Heart right ventricle (tissue), 16 donors: ENCODE results near the gene SCYGR1. TPM values are rescaled to one million over a fixed set of nuclear protein-coding genes. Genes with fewer than 3 reads are reported as not detected.
A peak's percentile ranks its signal among the peaks of the same experiment; 100 is the strongest.

ENCODE experiments used
- ATAC-seq, 8 donors: fragments of 200-7000 bp; cut with Tn5 transposase; one replicate each; pipeline ENCODE4 v1.9.1; 2020; ENCODE audit warnings: mild to moderate bottlenecking in 8 of 8, moderate library complexity in 8 of 8, moderate number of reproducible peaks in 1 of 8
- DNase-seq, 2 donors: peaks; one replicate each; pipeline ENCODE4 v3.0.0-alpha.2; 2020
- H3K27ac ChIP-seq, 10 donors: fragments of 200-600 bp; sonication (generic) in 2 of 10; one replicate each; pipeline versions ENCODE4 v1.5.0 to v1.8.0; 2020 to 2022; ENCODE audit warnings: mild to moderate bottlenecking in 3 of 10
- H3K27me3 ChIP-seq, 7 donors: fragments of 200-600 bp; one replicate each; pipeline ENCODE4 v1.8.0; 2021 to 2022; ENCODE audit warnings: mild to moderate bottlenecking in 2 of 7
- H3K36me3 ChIP-seq, 9 donors: fragments of 200-600 bp; sonication (generic) in 1 of 9; one replicate each; pipeline versions ENCODE4 v1.5.0 to v1.8.0; 2020 to 2022; ENCODE audit warnings: mild to moderate bottlenecking in 2 of 9
- H3K4me1 ChIP-seq, 9 donors: fragments of 200-600 bp; sonication (generic) in 1 of 9; one replicate each; pipeline versions ENCODE4 v1.5.0 to v1.8.0; 2020 to 2022; ENCODE audit warnings: mild to moderate bottlenecking in 4 of 9
- H3K4me3 ChIP-seq, 10 donors: fragments of 200-600 bp; sonication (generic) in 2 of 10; one replicate each; pipeline versions ENCODE4 v1.5.0 to v1.8.0; 2020 to 2022; ENCODE audit warnings: mild to moderate bottlenecking in 7 of 10, moderate library complexity in 2 of 10
- H3K9me3 ChIP-seq, 11 donors: fragments of 200-600 bp in 10 of 11; sonication (generic) in 2 of 11; one replicate each; pipeline versions ENCODE4 v1.5.0 to v1.8.0; 2013 to 2022; ENCODE audit warnings: mild to moderate bottlenecking in 2 of 11, control low read depth in 1 of 11, moderate library complexity in 1 of 11
- WGBS, 2 donors: extraction: QIAGEN DNeasy Blood & Tissue Kit; methylation state at CpG; one replicate each; pipeline ENCODE4 v1.1.7; 2013; ENCODE audit warnings: inconsistent platforms in 1 of 2; 5-methylcytosine and 5-hydroxymethylcytosine counted together
- intact Hi-C, 10 donors: fragments of 100-400 bp; cut with DNase I; formaldehyde crosslinking; loops; one replicate each; pipeline versions ENCODE4 v1.11.1 to v1.14.2; 2022
- polyA plus RNA-seq, 2 donors: library from polyadenylated mRNA; stranded (reverse); fragments of 200-250 nt; gene quantifications; one replicate each; pipeline ENCODE4 v1.2.3, GENCODE V29; 2013
- total RNA-seq, 10 donors: library from RNA; stranded (reverse); fragmentation: NEBNext Ultra II Directional in 3 of 10; extraction: Animal tissue kit (Norgen Biotek cat#: 25700) in 3 of 10; gene quantifications; one replicate each; pipeline versions ENCODE4 v1.2.1 to v1.2.4, GENCODE V29; 2021 to 2023
- TF ChIP-seq, protein P1 (sequence below), 9 donors: fragments of 200-600 bp; sonication (generic) in 2 of 9; IDR thresholded peaks; one replicate each; pipeline versions ENCODE4 v1.5.0 to v1.8.0; 2021 to 2022; ENCODE audit warnings: antibody characterized with exemption in 9 of 9, mild to moderate bottlenecking in 5 of 9, moderate library complexity in 1 of 9
- donor health status: Arrhythmogenic right ventricular cardiomyopathy.
- donor health status: ischemic (EF 13 %, LVEDD 7.1; RV severe dilation, severe dysfunction).
- donor health status: healthy with polysubstance abuse.
- donor health status: DM: no; HTN: yes; CAD: no.
- donor health status: DM: no; HTN: no; CAD: no.
- donor health status: ischemic (EF 25% LVEDD 6.9; RV normal size, moderate dysfunction).
- donor health status: ischemic (EF 25% LVEDD 5.7; RV mildly dilated, moderate dysfunction).
- donor health status: healthy.
- donor health status: DM: yes; HTN: yes; CAD: no.
- donor health status: Ischemic cardiomyopathy.
- donor health status: ischemic (EF 35%, LVEDD 5.7; RV mildly dilated, moderate dysfunction).
- donor health status: nonischemic (EF 11% LVEDD 7.7; RV severe dilation, severe dysfunction).
- donor health status: DM: yes; HTN: yes; CAD: no.
- donor health status: PGD.
- donor health status: ischemic (EF 29% LVEDD 5.4; RV normal size, mild dysfunction).
- donor health status: nonischemic (EF 23%, LVEDD 6.1; RV moderate dilation, normal function).

Gene SCYGR1
- total and polyA plus RNA-seq, 12 donors = not detected

GRCh38 chr2:227411990-227412350, 24.2 kb upstream of the SCYGR1 start:
- intact Hi-C loops = loop anchor here in 1 of 10 donors (5.0 kb wide), 1 partner anchor 60 kb away; the partner anchor contains the start of gene AGFG1
- H3K9me3 ChIP-seq = no peaks in the 10 kb centered on the region
- DNase-seq (no peak), ATAC-seq (no peak)
- no peaks in the 10 kb centered on the region for H3K27me3 ChIP-seq
- WGBS, 2 donors = 74 to 79% methylated on average over 3 of the region's 3 CpGs
- H3K4me3 ChIP-seq = no peak overlapping the region
- no peaks in the 10 kb centered on the region for H3K36me3 ChIP-seq
- peaks cover 0 to 73% (median 2%) of the 10 kb centered on the region in 9 donors for H3K4me1 ChIP-seq
- TF ChIP-seq, protein P1, sequence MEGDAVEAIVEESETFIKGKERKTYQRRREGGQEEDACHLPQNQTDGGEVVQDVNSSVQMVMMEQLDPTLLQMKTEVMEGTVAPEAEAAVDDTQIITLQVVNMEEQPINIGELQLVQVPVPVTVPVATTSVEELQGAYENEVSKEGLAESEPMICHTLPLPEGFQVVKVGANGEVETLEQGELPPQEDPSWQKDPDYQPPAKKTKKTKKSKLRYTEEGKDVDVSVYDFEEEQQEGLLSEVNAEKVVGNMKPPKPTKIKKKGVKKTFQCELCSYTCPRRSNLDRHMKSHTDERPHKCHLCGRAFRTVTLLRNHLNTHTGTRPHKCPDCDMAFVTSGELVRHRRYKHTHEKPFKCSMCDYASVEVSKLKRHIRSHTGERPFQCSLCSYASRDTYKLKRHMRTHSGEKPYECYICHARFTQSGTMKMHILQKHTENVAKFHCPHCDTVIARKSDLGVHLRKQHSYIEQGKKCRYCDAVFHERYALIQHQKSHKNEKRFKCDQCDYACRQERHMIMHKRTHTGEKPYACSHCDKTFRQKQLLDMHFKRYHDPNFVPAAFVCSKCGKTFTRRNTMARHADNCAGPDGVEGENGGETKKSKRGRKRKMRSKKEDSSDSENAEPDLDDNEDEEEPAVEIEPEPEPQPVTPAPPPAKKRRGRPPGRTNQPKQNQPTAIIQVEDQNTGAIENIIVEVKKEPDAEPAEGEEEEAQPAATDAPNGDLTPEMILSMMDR (IDR thresholded peaks at IDR 0.05) = no peak
- no peak overlapping the region for H3K27ac ChIP-seq

DNA sequence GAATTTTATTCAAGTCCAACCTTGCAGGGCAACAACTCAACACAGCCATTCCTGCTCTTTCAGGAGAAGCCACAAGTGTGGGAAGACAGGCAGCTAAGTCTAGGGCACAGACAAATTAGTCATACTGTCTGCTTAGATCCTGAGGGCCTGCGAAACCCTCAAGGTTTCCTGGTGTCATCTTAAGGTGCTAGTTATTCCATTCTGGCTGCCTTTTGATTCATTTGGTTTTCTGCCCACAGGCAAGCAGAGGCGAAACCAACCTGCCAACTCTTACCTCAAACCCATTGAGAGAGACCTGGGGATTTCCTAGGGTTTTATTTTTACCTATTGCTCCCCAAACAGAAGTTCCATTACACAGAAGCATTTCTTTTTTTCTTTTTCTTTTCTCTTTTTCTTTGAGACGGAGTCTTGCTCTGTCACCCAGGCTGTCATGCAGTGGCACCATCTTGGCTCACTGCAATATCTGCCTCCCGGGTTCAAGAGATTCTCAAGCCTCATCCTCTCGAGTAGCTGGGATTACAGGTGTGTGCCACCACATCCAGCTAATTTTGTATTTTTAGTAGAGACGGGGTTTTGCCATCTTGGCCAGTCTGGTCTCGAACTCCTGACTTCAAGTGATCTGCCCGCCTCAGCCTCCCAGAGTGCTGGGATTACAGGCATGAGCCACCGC, 23.7 kb upstream of the SCYGR1 start:
- DNase-seq (no peak), ATAC-seq (no peak)
- Histone ChIP-seq H3K36me3 (no peaks in the 10 kb centered on the region), H3K4me3 (no peak overlapping the region), H3K9me3 (no peaks in the 10 kb centered on the region), H3K4me1 (peaks cover 3 to 73% (median 7%) of the 10 kb centered on the region in 9 donors), H3K27me3 (no peaks in the 10 kb centered on the region), H3K27ac (peak overlapping the region in 1 of 10 donors; percentile 42)
- WGBS, 2 donors = 93 to 97% methylated on average over 9 of the region's 9 CpGs
- intact Hi-C loops = loop anchor here in 1 of 10 donors (5.0 kb wide), 1 partner anchor 61 kb away; the partner anchor contains the start of gene AGFG1
- TF ChIP-seq, protein P1 (IDR thresholded peaks at IDR 0.05) = no peak

- no peak overlapping the region for H3K27ac ChIP-seq
- H3K27me3 ChIP-seq = no peaks in the 10 kb centered on the region
- intact Hi-C loops = loop anchor here in 1 of 10 donors (5.0 kb wide), 1 partner anchor 62 kb away; the partner anchor contains the start of gene AGFG1
- no peak overlapping the region for H3K4me3 ChIP-seq
- no peaks in the 10 kb centered on the region for H3K36me3 ChIP-seq
- 83 to 84% methylated on average over 3 of the region's 3 CpGs for WGBS, 2 donors
- DNase-seq = no peak
- H3K4me1 ChIP-seq = peaks cover 4 to 76% (median 14%) of the 10 kb centered on the region in 9 donors
- no peaks in the 10 kb centered on the region for H3K9me3 ChIP-seq
- TF ChIP-seq, protein P1 (IDR thresholded peaks at IDR 0.05) = no peak
- no peak for ATAC-seq
Observed at GRCh38 chr2:227410191-227410590, 22.4 kb upstream of the SCYGR1 start.

DNA sequence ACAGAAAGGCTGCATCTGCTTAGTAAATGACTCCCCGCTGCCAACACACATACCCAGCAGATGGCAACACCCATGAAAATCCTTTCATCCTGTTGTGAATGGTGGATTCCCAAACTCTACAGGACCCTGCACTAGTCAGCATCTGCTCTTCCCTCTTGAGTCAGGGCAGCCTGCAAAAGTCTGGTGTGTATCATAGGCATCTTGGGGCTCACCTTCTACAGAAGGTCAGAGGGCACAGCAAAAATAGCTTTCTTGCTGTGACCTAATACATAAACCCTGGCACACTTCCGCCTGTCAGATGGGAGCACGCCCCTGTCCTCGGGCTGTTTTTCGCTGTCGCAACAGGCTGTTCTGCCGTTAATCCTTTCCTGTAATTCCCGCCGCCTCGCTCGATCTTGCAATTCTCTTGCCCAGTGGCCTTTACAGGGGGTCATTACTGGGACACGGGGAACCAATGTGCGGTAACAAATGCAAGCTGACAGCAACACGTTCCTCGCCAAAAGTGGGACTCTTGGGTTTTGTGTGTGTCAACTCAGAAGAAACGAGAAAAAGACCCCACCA, 19.9 kb upstream of the SCYGR1 start:
- peak overlapping the region in 4 of 10 donors; percentile 57 to 84 (median 72) for H3K27ac ChIP-seq

More for the DNA sequence above, 19.9 kb upstream of the SCYGR1 start:
- intact Hi-C loops = loop anchor here (2.0 to 10.0 kb wide), 8 partner anchors 57 to 360 kb away; partner anchors contain the start of genes AGFG1 (in 4 of the 10) and SCYGR5 (in 1 of the 10)
- DNase-seq (peak; percentile 24 to 56), ATAC-seq (peak in 4 of 8 donors; percentile 23 to 54 (median 52))
- Histone ChIP-seq H3K4me3 (peak overlapping the region in 1 of 10 donors; percentile 13), H3K4me1 (peaks cover 4 to 60% (median 14%) of the 10 kb centered on the region in 9 donors), H3K36me3 (no peaks in the 10 kb centered on the region), H3K27me3 (no peaks in the 10 kb centered on the region), H3K9me3 (no peaks in the 10 kb centered on the region)
- WGBS, 2 donors = 85 to 86% methylated on average over 16 of the region's 16 CpGs
- TF ChIP-seq, protein P1 (IDR thresholded peaks at IDR 0.05) = peak in 1 of 9 donors; percentile 13
